Measurements from ENCODE around the gene RNF208.

RNF208 gene

DNA sequence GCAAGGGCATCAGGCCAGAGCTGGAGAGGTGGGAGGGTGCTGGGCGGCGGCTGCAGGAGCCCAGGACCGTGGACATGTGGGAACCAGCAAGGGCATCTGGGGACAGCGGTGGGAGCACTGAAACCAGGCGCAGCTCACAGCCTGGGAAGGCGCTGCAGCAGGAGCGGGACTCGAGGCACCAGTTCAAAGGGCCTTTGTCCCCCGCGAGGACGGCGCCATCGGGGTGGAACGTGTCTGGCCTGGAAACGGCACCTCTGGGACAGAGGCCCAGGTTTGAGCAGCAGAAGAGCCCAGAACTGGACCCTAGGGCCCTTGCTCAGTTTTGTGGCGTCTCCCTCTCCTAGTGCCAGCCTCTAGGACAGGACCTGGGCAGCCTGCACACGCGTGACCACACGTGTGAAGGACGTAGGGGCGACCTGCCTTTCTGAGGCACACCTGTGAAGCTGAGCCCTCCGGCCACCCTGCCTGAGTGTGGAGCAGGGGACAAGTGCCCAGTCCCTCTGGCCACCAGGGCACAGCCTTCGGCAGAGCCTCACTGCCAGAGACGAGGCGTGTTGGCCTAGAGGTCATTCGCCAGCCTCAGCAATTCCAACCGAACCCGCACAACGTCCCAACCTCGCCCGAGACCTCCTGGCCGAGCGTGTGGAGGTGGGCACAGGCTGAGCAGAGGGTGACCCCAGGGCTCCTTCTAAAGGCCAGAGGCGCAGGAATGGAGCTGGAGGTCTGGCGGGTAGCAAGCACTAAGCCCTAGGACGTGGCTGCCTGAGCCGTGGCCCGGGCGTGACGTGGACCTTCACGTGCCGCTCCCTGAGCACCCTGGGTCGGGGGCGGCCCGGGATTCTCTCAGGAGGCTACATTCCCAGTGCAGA is 48.0 kb downstream of the RNF208 start:
- no peak for DNase-seq

DNA sequence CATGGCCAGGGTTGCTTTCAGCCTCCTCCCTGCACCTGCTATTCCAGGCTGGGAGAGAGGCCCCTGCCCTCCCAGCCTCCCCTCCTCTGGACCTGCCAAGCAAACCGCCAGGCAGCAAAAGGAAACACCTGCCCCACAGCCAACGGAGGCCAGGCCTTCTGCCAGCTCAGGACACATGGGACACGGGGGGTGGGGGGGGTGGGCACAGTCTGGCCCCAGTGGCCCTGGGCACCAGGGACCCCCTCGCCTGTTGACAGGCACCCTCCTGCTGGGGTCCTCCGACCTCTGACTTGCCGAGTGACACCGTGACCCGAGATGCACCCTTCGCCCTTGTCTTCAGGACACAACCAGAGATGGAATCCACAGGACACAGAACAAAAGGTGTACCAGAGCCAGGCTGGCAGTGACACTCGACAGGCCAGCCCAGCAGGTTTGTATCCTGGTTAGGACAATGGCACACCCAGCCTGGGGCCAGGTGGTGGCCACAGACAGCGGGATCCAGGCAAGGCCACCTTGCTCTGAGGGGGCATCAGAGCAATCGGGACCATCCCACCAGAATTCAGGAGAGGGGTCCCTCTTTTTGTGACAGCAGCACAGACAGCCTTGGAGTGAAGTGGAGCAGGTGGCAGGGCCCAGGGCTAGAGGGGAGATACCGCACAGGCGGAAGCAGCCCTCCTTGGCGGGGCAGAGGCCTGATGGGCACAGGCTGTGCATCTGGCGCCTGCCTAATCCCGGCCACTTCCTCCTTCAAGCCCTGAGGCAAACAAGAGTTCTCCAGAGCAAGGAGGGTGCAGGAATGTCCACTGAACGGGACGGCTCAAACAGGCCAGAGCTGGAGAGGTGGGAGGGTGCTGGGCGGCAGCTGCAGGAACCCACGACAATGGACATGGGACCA is 48.9 kb downstream of the RNF208 start:
- DNase-seq = no peak

DNA sequence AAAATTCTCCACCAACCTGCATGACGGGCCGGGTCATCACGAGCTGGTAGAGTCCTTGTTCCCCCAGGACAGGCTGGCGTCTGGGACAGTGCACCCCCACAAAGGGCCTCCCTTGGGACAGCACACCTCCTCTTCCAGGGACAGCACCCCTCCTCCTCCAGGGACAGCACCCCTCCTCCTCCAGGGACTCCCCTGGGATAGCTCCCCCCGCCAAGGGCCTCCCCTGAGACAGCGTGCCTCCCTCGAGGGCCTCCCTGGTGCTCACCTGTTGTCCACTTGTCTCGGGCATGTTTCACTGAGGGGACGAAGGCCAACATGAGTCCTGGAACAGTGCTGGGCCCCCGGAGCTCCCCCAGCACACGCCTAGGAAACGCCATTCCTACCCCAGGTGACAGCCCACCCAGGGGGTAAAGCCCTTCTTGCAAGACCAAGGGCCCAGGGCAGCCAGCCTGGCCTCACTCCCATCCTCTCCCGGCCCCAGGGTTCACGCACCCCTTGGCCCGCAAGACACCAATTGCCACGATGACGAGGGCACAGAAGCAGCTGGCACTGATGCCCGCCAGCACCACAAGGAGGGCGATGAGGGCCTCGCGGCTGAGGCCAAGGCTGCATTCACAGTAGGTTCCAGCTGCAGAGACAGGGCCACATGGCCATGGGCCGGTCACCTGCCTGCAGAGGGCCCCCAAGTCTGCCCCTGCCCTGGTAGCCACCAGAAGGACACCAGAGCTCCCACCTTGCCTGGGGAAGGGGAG is 50.7 kb downstream of the RNF208 start:
- DNase-seq = no peak

DNA sequence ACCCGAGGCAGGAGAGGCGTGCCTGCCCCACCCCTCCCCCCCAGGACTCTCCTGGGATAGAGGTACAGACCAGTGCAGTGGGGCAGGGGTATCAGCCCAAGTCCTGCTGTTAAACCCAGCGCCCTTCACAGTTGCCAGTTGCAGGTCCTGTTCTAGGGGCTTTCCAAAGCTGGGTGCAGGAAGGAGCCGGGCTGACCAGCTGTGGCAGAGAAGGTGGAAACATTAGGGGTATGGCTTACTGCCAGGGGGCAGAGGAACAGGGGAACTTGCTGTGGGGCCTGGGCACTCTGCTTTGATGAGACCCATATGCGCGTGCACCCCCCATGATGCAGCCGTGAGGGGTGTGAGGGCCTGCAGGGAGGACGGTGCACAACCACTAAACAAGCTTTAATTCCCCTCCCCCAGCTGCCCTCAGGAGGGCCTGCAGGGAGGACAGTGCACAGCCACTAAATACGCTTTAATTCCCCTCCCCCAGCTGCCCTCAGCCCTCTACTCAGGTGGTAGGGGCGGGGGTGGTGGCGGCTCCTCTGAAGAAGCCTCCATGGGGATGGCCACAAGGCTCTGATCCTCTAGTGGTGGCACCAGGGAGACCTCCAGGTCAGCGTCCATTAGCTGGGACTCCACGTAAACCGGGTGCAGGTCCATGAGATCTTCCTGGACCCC is 51.4 kb downstream of the RNF208 start:
- no peak for DNase-seq
